ENCODE results near the gene LEMD3.
"Not testable (repeated sequence)": the region's sequence is repeated elsewhere in the genome, so short reads cannot be mapped to it uniquely, and the experiment has no call there.

Gene LEMD3

GRCh38 chr12:65275627-65276026 lies 106.2 kb downstream of the LEMD3 start:
- no peak overlapping the region for H3K9ac ChIP-seq
- no peaks in the 10 kb centered on the region for H3K36me3 ChIP-seq
- peaks cover 38% of the 10 kb centered on the region for H3K27me3 ChIP-seq
- TF ChIP-seq Cebpa-rat (IDR thresholded peaks at IDR 0.05) = no peak
- peaks cover 15% of the 10 kb centered on the region for H3K9me3 ChIP-seq
- H3K4me1 ChIP-seq = peaks cover 8% of the 10 kb centered on the region; the same call in 1 of the 2 replicates
- H4K20me1 ChIP-seq = peaks cover 13% of the 10 kb centered on the region; the same call in 1 of the 2 replicates
- no peak overlapping the region for H3K4me2 ChIP-seq
- H3K4me3 ChIP-seq = no peak overlapping the region
- no peak overlapping the region for H3K27ac ChIP-seq

- H3K9me3 ChIP-seq = peaks cover 15% of the 10 kb centered on the region
- no peak for TF ChIP-seq Cebpa-rat (IDR thresholded peaks at IDR 0.05)
- no peak overlapping the region for H3K4me2 ChIP-seq
Measured at GRCh38 chr12:65276916-65277530, 107.6 kb downstream of the LEMD3 start.

GRCh38 chr12:65277994-65278575 lies 108.7 kb downstream of the LEMD3 start:
- H3K9me3 ChIP-seq = peaks cover 15% of the 10 kb centered on the region
- H3K27me3 ChIP-seq = peaks cover 50% of the 10 kb centered on the region
- peaks cover 8% of the 10 kb centered on the region; the same call in 1 of the 2 replicates for H3K4me1 ChIP-seq
- TF ChIP-seq Cebpa-rat (IDR thresholded peaks at IDR 0.05) = no peak
- peaks cover 13% of the 10 kb centered on the region; the same call in 1 of the 2 replicates for H4K20me1 ChIP-seq
- H3K4me3 ChIP-seq = peak overlapping the region; percentile 61; the same call in 1 of the 2 replicates
- no peaks in the 10 kb centered on the region for H3K36me3 ChIP-seq
- H3K9ac ChIP-seq = no peak overlapping the region
- H3K4me2 ChIP-seq = no peak overlapping the region
- H3K27ac ChIP-seq = no peak overlapping the region

More at GRCh38 chr12:65276916-65277530, 107.6 kb downstream of the LEMD3 start:
- Histone ChIP-seq H3K4me3 (no peak overlapping the region), H3K4me1 (peaks cover 8% of the 10 kb centered on the region; the same call in 1 of the 2 replicates), H3K27me3 (peaks cover 50% of the 10 kb centered on the region), H3K9ac (no peak overlapping the region), H4K20me1 (peaks cover 13% of the 10 kb centered on the region; the same call in 1 of the 2 replicates), H3K36me3 (no peaks in the 10 kb centered on the region), H3K27ac (no peak overlapping the region)

GRCh38 chr12:65278576-65279368 lies 109.4 kb downstream of the LEMD3 start, which contains the start of gene MSRB3:
TSS of gene MSRB3 (plus strand) at chr12:65278683. CDS start at chr12:65308580, 29,897 bp downstream.
- peak within 1 kb of the TSS; percentile 84 for H3K4me2 ChIP-seq
- peaks cover 50% of the 10 kb centered on the region for H3K27me3 ChIP-seq
- TF ChIP-seq Cebpa-rat (IDR thresholded peaks at IDR 0.05) = no peak
- no peak within 1 kb of the TSS for H3K9ac ChIP-seq
- peaks cover 8% of the 10 kb centered on the region; the same call in 1 of the 2 replicates for H3K4me1 ChIP-seq
- peaks cover 15% of the 10 kb centered on the region for H3K9me3 ChIP-seq
- H3K36me3 ChIP-seq = no peaks in the 10 kb centered on the region
- H3K27ac ChIP-seq = no peak within 1 kb of the TSS
- H4K20me1 ChIP-seq = peaks cover 13% of the 10 kb centered on the region; the same call in 1 of the 2 replicates
- peak within 1 kb of the TSS; percentile 61 for H3K4me3 ChIP-seq

- H3K4me2 ChIP-seq = peak overlapping the region; percentile 84
- H3K9ac ChIP-seq = no peak overlapping the region
- TF ChIP-seq Cebpa-rat (IDR thresholded peaks at IDR 0.05) = no peak
- peaks cover 8% of the 10 kb centered on the region; the same call in 1 of the 2 replicates for H3K4me1 ChIP-seq
- no peaks in the 10 kb centered on the region for H3K36me3 ChIP-seq
- H3K4me3 ChIP-seq = peak overlapping the region; percentile 61
- peaks cover 15% of the 10 kb centered on the region for H3K9me3 ChIP-seq
- peaks cover 50% of the 10 kb centered on the region for H3K27me3 ChIP-seq
- peaks cover 13% of the 10 kb centered on the region; the same call in 1 of the 2 replicates for H4K20me1 ChIP-seq
- no peak overlapping the region for H3K27ac ChIP-seq
Measured at GRCh38 chr12:65279369-65280112, 110.2 kb downstream of the LEMD3 start.

GRCh38 chr12:65280306-65280705 lies 110.9 kb downstream of the LEMD3 start:
- Histone ChIP-seq H3K9me3 (peaks cover 15% of the 10 kb centered on the region), H3K4me1 (peaks cover 8% of the 10 kb centered on the region; the same call in 1 of the 2 replicates), H3K4me3 (no peak overlapping the region), H3K27me3 (peaks cover 50% of the 10 kb centered on the region), H3K27ac (no peak overlapping the region), H3K36me3 (no peaks in the 10 kb centered on the region), H3K4me2 (no peak overlapping the region), H4K20me1 (peaks cover 13% of the 10 kb centered on the region; the same call in 1 of the 2 replicates), H3K9ac (no peak overlapping the region)
- TF ChIP-seq Cebpa-rat (IDR thresholded peaks at IDR 0.05) = no peak

GRCh38 chr12:65282840-65283239 lies 113.5 kb downstream of the LEMD3 start:
- Histone ChIP-seq H3K27me3 (peaks cover 40% of the 10 kb centered on the region), H3K4me3 (no peak overlapping the region), H4K20me1 (peaks cover 13% of the 10 kb centered on the region; the same call in 1 of the 2 replicates), H3K4me2 (no peak overlapping the region), H3K36me3 (no peaks in the 10 kb centered on the region), H3K27ac (no peak overlapping the region), H3K9ac (no peak overlapping the region), H3K9me3 (peaks cover 15% of the 10 kb centered on the region), H3K4me1 (peaks cover 8% of the 10 kb centered on the region; the same call in 1 of the 2 replicates)
- TF ChIP-seq Cebpa-rat (IDR thresholded peaks at IDR 0.05) = no peak

- H3K27ac ChIP-seq, H3K4me2 ChIP-seq, H3K4me1 ChIP-seq, H3K4me3 ChIP-seq, H3K9me3 ChIP-seq, H3K9ac ChIP-seq, H3K36me3 ChIP-seq, H4K20me1 ChIP-seq: not testable (repeated sequence)
- peaks cover 13% of the 10 kb centered on the region for H3K27me3 ChIP-seq
Measured at GRCh38 chr12:65285532-65285931, 116.1 kb downstream of the LEMD3 start.

- H4K20me1 ChIP-seq = no peaks in the 10 kb centered on the region
- H3K27me3 ChIP-seq = no peaks in the 10 kb centered on the region
- H3K4me3 ChIP-seq = no peak overlapping the region
- H3K9me3 ChIP-seq = no peaks in the 10 kb centered on the region
- H3K9ac ChIP-seq = no peak overlapping the region
- H3K36me3 ChIP-seq = no peaks in the 10 kb centered on the region
- no peak for TF ChIP-seq Cebpa-rat (IDR thresholded peaks at IDR 0.05)
- H3K27ac ChIP-seq = no peak overlapping the region
- no peaks in the 10 kb centered on the region for H3K4me1 ChIP-seq
- no peak overlapping the region for H3K4me2 ChIP-seq
Measured at GRCh38 chr12:65287426-65287825, 118.0 kb downstream of the LEMD3 start.

Measured in BLaER1 (cell line).